ENCODE data around the gene TRAF4. TPM values are rescaled to one million over a fixed set of nuclear protein-coding genes. Genes with fewer than 3 reads are reported as not detected.
A peak's percentile ranks its signal among the peaks of the same experiment; 100 is the strongest.

TRAF4 gene
- total and polyA plus RNA-seq, 2 donors (not counting 3 experiments of a cell fraction or from before 2014, with no cell fraction given): 79.5 to 83.9 TPM

DNA sequence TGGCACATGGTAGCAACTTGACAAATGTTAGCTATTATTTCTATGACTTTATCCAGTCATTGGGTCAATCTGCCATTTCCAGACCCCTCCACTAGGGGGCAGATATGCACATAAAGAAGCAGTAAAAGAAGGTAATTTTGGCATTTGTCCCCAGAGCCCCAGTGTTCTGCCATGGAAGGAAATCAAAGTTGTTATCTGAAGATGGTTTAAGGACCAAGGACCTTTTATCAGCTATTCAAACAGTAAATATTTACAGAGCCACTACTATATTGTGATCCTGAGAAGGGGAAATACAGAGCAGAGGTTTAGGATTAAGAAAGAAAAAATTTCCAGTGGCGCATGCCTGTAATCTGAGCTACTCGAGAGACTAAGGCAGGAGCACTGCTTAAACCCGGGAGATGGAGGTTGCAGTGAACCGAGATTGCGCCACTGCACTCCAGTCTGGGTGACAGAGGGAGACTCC, 20.0 kb downstream of the TRAF4 start:
- peaks cover 16% of the 10 kb centered on the region for H3K4me1 ChIP-seq (ENCODE audit: control insufficient read depth, extremely low read depth, insufficient read depth, low read length)
- H3K27me3 ChIP-seq (ENCODE audit: control insufficient read depth in 2 of 2, insufficient read depth in 2 of 2, low read length in 2 of 2): no peaks in the 10 kb centered on the region
- peaks cover 7 to 19% of the 10 kb centered on the region in 2 experiments for H3K36me3 ChIP-seq (ENCODE audit: control insufficient read depth in 2 of 2, extremely low read depth in 1 of 2, insufficient read depth in 2 of 2, low read length in 2 of 2)
- peaks cover 10% of the 10 kb centered on the region for H3K79me2 ChIP-seq (ENCODE audit: control insufficient read depth, insufficient read depth, low read length)
- no peak overlapping the region for H3K4me3 ChIP-seq (replicated peaks in 1 of 3; ENCODE audit: insufficient read depth in 1 of 3, low read depth in 1 of 3, low read length in 3 of 3)
- BruUV-seq (replicated peaks): no TSS peak
- ChIA-PET POLR2A (interaction anchor here (1.5 kb wide), 1 partner anchor 79 kb away, joined by 8 read pairs; the partner anchor contains the start of gene FAM222B), CTCF (interaction anchor here (0.6 to 6.4 kb wide), 64 partner anchors 10 to 360 kb away, joined by 3 to 130 read pairs (median 8); partner anchors contain the start of genes DHRS13, ERAL1, FAM222B and FLOT2)
- no peak overlapping the region for H3K9ac ChIP-seq (replicated peaks; ENCODE audit: extremely low read depth, insufficient read depth, low read length)
- dilution Hi-C loops (cut with MboI; ENCODE audit: extremely low pct_ligation_motif_present, low sequenced_read_pairs) (no loop called here), intact Hi-C loops (cut with micrococcal nuclease) (loop anchor here (1.0 kb wide), 4 partner anchors 48 to 152 kb away; partner anchors contain the start of genes DHRS13 and FAM222B)
- FAIRE-seq (peak; percentile 64), DNase-seq (ENCODE audit: low read depth, low spot score) (peak; percentile 79)
- TF ChIP-seq, protein P1, sequence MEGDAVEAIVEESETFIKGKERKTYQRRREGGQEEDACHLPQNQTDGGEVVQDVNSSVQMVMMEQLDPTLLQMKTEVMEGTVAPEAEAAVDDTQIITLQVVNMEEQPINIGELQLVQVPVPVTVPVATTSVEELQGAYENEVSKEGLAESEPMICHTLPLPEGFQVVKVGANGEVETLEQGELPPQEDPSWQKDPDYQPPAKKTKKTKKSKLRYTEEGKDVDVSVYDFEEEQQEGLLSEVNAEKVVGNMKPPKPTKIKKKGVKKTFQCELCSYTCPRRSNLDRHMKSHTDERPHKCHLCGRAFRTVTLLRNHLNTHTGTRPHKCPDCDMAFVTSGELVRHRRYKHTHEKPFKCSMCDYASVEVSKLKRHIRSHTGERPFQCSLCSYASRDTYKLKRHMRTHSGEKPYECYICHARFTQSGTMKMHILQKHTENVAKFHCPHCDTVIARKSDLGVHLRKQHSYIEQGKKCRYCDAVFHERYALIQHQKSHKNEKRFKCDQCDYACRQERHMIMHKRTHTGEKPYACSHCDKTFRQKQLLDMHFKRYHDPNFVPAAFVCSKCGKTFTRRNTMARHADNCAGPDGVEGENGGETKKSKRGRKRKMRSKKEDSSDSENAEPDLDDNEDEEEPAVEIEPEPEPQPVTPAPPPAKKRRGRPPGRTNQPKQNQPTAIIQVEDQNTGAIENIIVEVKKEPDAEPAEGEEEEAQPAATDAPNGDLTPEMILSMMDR (IDR thresholded peaks at IDR 0.05; ENCODE audit: extremely low read depth in 1 of 2, insufficient read depth in 1 of 2, low read depth in 1 of 2, low read length in 2 of 2): peak; percentile 66 to 75
- no peak for TF ChIP-seq EZH2 (IDR thresholded peaks at IDR 0.05; ENCODE audit: borderline replicate concordance, low read depth, low read length, severe bottlenecking)
- no peaks in the 10 kb centered on the region for H3K9me3 ChIP-seq (replicated peaks; ENCODE audit: control insufficient read depth, insufficient read depth, low read length)
- H2AFZ ChIP-seq (ENCODE audit: low read depth, low read length): no peak overlapping the region
- no peak overlapping the region for H3K4me2 ChIP-seq (ENCODE audit: insufficient read depth, low read length)
- H3K9me1 ChIP-seq (replicated peaks; ENCODE audit: control insufficient read depth, extremely low read depth, insufficient read depth, low read length): no peaks in the 10 kb centered on the region
- H3K27ac ChIP-seq (ENCODE audit: insufficient read depth, low read depth, low read length): no peak overlapping the region
- H4K20me1 ChIP-seq (replicated peaks; ENCODE audit: control insufficient read depth, extremely low read depth, insufficient read depth, low read length): no peaks in the 10 kb centered on the region

DNA sequence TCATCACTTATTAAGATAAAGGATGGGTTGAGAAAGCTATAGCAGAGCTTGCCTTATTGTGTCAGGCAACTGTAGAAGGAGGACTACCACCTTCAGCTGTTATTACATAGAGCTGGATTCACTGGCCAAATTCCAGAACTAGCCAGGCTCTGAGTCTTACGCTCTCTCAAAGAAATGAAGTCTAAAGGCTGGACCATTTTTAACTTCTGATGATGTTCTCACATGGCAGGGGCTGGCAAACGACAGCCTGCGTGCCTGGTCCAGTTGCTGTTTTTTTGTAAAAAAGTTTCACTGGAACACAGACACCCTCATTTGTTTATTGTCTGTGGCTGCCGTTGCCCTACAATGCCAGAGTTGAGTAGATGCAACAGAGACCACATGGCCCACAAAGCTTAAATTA, 21.2 kb downstream of the TRAF4 start:
- Histone ChIP-seq H3K27ac (ENCODE audit: insufficient read depth, low read depth, low read length) (no peak overlapping the region), H3K27me3 (ENCODE audit: control insufficient read depth in 2 of 2, insufficient read depth in 2 of 2, low read length in 2 of 2) (no peaks in the 10 kb centered on the region), H4K20me1 (replicated peaks; ENCODE audit: control insufficient read depth, extremely low read depth, insufficient read depth, low read length) (no peaks in the 10 kb centered on the region), H3K36me3 (ENCODE audit: control insufficient read depth in 2 of 2, extremely low read depth in 1 of 2, insufficient read depth in 2 of 2, low read length in 2 of 2) (peaks cover 2 to 7% of the 10 kb centered on the region in 2 experiments), H3K79me2 (ENCODE audit: control insufficient read depth, insufficient read depth, low read length) (peaks cover 15% of the 10 kb centered on the region), H3K4me2 (ENCODE audit: insufficient read depth, low read length) (no peak overlapping the region), H3K4me3 (replicated peaks in 1 of 3; ENCODE audit: insufficient read depth in 1 of 3, low read depth in 1 of 3, low read length in 3 of 3) (no peak overlapping the region), H3K9me1 (replicated peaks; ENCODE audit: control insufficient read depth, extremely low read depth, insufficient read depth, low read length) (no peaks in the 10 kb centered on the region), H2AFZ (ENCODE audit: low read depth, low read length) (no peak overlapping the region), H3K9me3 (replicated peaks; ENCODE audit: control insufficient read depth, insufficient read depth, low read length) (no peaks in the 10 kb centered on the region), H3K9ac (replicated peaks; ENCODE audit: extremely low read depth, insufficient read depth, low read length) (no peak overlapping the region), H3K4me1 (ENCODE audit: control insufficient read depth, extremely low read depth, insufficient read depth, low read length) (peaks cover 16% of the 10 kb centered on the region)
- no peak for FAIRE-seq
- BruUV-seq (replicated peaks): no TSS peak
- POLR2A ChIA-PET: no interaction called here
- intact Hi-C loops (cut with micrococcal nuclease): no loop called here
- TF ChIP-seq GATA2 (IDR thresholded peaks at IDR 0.05; ENCODE audit: insufficient read depth, insufficient read length, low read depth, low read length) (no peak), POLR2A (IDR thresholded peaks at IDR 0.05; ENCODE audit: low read depth, low read length) (no peak), JUN (IDR thresholded peaks at IDR 0.05; ENCODE audit: borderline replicate concordance, insufficient read depth, insufficient read length, low read depth) (no peak), POLR2AphosphoS5 (IDR thresholded peaks at IDR 0.05; ENCODE audit: insufficient read depth, low read depth, low read length) (no peak), EZH2 (IDR thresholded peaks at IDR 0.05; ENCODE audit: borderline replicate concordance, low read depth, low read length, severe bottlenecking) (no peak), MYC (IDR thresholded peaks at IDR 0.05; ENCODE audit: low read depth, low read length) (no peak), FOS (IDR thresholded peaks at IDR 0.05; ENCODE audit: borderline replicate concordance, insufficient read depth, low read length) (no peak)
- TF ChIP-seq, protein P1 (IDR thresholded peaks at IDR 0.05; ENCODE audit: extremely low read depth in 1 of 2, insufficient read depth in 1 of 2, low read depth in 1 of 2, low read length in 2 of 2): no peak
- TF ChIP-seq, protein P2, sequence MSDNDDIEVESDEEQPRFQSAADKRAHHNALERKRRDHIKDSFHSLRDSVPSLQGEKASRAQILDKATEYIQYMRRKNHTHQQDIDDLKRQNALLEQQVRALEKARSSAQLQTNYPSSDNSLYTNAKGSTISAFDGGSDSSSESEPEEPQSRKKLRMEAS (IDR thresholded peaks at IDR 0.05; ENCODE audit: insufficient read depth, insufficient read length): no peak
- dilution Hi-C loops (cut with MboI; ENCODE audit: extremely low pct_ligation_motif_present, low sequenced_read_pairs): no loop called here
- CTCF ChIA-PET: interaction anchor here (1.1 to 6.4 kb wide), 17 partner anchors 9 to 188 kb away, joined by 3 to 130 read pairs (median 28); partner anchors contain the start of genes FAM222B, FLOT2, NEK8 and TLCD1
- DNase-seq (ENCODE audit: low read depth, low spot score): no peak

Data from endothelial cell of umbilical vein (primary cell).